ENCODE measurements around the gene TUBB8.
"Not testable (repeated sequence)": the region's sequence is repeated elsewhere in the genome, so short reads cannot be mapped to it uniquely, and the experiment has no call there.

TUBB8 gene

DNA sequence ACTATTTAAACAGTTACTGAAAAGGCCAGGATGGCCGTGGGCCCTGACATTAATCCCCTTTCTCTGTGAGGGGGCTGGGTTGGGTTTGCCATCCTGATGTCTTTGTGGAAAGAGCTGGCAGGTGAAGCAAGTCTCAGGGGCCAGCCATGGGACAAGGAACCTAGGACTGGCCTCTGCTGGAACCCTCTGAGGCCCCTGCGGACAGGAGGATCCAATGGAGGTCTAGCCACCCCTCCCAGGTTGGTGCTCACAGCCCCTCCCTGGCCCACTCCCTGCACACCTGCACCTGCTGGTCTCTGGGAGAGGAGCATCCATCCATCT lies 35.8 kb downstream of the TUBB8 start:
- DNase-seq: not testable (repeated sequence)

DNA sequence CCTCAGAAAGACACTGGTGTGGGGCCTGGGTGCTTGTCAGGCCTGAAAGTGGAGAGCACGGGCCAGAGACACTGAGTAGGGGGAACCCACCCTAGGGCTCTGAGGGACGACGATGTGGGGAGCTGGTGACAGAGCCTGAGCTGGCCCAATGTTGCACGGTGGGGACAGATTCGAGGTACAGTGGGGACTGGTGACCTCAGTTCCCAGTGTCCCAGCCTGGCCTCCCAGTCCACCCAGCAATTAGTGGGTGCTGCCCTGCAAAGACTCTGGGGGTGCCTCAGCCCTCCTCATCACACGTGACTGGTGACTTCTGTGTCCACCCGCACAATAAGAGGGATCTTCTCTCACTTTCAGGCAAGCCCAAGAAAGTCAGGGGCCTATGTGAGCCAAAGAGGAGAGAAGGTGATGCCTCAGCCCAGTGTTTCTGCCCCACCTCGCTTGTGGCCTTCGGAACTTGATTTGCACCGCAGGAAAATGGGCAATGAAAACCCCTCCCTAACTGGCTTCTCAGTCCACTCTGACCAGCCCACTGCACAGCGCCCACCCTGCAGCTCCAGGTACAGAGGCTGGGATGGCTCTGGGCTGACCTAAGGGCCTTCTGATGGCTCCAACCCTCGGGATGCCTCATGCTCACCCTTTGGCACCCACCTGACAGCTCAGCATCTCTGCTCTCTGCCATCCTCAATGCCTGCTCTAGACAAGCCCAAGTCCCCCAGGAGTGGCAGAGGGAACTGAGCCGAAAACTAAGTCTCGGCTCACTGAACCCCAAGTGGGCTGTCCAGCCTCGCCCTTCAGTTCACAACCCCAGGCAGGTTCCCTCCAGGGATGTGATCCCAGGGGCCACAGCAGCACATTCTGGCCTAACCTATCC lies 36.4 kb downstream of the TUBB8 start:
- not testable (repeated sequence) for DNase-seq

DNA sequence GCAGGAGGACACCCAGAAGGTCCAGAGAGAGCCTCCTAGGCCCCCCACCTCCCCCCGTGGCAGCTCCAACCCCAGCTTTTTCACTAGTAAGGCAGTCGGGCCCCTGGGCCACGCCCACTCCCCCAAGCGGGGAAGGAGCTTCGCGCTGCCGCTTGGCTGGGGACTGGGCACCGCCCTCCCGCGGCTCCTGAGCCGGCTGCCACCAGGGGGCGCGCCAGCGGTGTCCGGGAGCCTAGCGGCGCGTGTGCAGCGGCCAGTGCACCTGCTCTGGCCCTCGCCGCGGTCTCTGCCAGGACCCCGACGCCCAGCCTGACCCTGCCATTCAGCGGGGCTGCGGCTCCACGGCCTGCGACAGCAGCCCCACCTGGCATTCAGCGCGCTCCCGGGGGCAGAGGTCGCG lies 37.8 kb downstream of the TUBB8 start:
- not testable (repeated sequence) for DNase-seq

DNA sequence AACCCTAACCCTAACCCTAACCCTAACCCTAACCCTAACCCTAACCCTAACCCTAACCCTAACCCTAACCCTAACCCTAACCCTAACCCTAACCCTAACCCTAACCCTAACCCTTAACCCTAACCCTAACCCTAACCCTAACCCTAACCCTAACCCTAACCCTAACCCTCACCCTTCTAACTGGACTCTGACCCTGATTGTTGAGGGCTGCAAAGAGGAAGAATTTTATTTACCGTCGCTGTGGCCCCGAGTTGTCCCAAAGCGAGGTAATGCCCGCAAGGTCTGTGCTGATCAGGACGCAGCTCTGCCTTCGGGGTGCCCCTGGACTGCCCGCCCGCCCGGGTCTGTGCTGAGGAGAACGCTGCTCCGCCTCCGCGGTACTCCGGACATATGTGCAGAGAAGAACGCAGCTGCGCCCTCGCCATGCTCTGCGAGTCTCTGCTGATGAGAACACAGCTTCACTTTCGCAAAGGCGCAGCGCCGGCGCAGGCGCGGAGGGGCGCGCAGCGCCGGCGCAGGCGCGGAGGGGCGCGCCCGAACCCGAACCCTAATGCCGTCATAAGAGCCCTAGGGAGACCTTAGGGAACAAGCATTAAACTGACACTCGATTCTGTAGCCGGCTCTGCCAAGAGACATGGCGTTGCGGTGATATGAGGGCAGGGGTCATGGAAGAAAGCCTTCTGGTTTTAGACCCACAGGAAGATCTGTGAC lies 38.7 kb downstream of the TUBB8 start:
- DNase-seq: not testable (repeated sequence)

Data from NCI-H2107 (cell line).